C4-2B (cell line): ENCODE results near the gene NHLRC2.

ENCODE experiments used
- CTCF ChIP-seq: fragments of 450-650 bp; conservative IDR thresholded peaks from 2 replicates; pipeline ENCODE4 v1.5.1; 2017; ENCODE audit warnings: mild to moderate bottlenecking
- ZFX ChIP-seq: fragments of 450-650 bp; IDR thresholded peaks from 2 replicates; pipeline ENCODE4 v1.6.1; 2017

DNA sequence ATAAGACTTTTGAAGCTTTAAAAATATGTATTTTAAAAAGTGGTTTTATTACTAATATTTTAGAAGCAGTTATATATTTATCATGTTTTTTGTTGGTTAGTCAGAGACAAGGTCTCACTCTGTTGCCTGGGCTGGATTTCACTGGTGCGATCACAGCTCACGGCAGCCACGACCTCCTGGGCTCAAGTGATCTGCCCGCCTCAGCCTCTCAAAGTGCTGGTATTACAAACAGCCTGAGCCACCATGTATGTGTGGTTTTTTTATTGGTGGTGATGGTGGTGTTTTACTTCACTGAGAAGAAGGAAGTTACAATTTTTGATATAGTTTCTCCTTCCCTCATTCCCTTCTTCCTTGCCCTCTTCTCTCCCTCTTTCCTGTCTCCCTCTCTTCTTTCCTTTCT is 13.4 kb downstream of the NHLRC2 start:
- no peak for TF ChIP-seq CTCF
- TF ChIP-seq ZFX = no peak
